GM23338 (cell line): ENCODE data around the gene ZNF891. TPM values are rescaled to one million over a fixed set of nuclear protein-coding genes. Genes with fewer than 3 reads are reported as not detected.

Experiments
- ATAC-seq: fragments of 200-7000 bp; cut with Tn5 transposase; 3 replicates; pipeline ENCODE4 v1.9.1; 2020
- DNase-seq: peaks from one replicate; pipeline ENCODE4 v3.0.0-alpha.2; 2015; ENCODE audit warnings: low spot score
- H2AFZ ChIP-seq: fragments of 200-600 bp; sonication (generic); 2 replicates; pipeline ENCODE4 v1.8.0; 2016; ENCODE audit warnings: antibody characterized with exemption, mild to moderate bottlenecking, moderate library complexity
- H3F3A ChIP-seq: fragments of 200-600 bp; sonication (generic); replicated peaks from 2 replicates; pipeline ENCODE4 v1.8.0; 2017; ENCODE audit warnings: antibody characterized with exemption, mixed run types, low read depth
- H3K27ac ChIP-seq: fragments of 200-600 bp; sonication (generic); 2 replicates; pipeline ENCODE4 v1.6.1; 2016; ENCODE audit warnings: low read depth
- H3K27me3 ChIP-seq: fragments of 200-600 bp; sonication (generic); 2 replicates; pipeline ENCODE4 v1.8.0; 2016; ENCODE audit warnings: mild to moderate bottlenecking, mixed run types, moderate library complexity; ENCODE audit not compliant: insufficient read depth
- H3K36me3 ChIP-seq: fragments of 200-600 bp; sonication (generic); 2 replicates; pipeline ENCODE4 v1.8.0; 2016; ENCODE audit warnings: mild to moderate bottlenecking; ENCODE audit not compliant: insufficient read depth
- H3K4me1 ChIP-seq: fragments of 200-600 bp; sonication (generic); 2 replicates; pipeline ENCODE4 v1.8.0; 2016; ENCODE audit warnings: mild to moderate bottlenecking, moderate library complexity; ENCODE audit not compliant: insufficient read depth
- H3K4me2 ChIP-seq: fragments of 200-600 bp; sonication (generic); 2 replicates; pipeline ENCODE4 v1.7.1; 2017; ENCODE audit warnings: mixed run types
- H3K4me3 ChIP-seq: fragments of 200-600 bp; sonication (generic); 2 replicates; pipeline ENCODE4 v1.6.1; 2016; ENCODE audit warnings: mixed run types
- H3K79me2 ChIP-seq: fragments of 200-600 bp; sonication (generic); replicated peaks from 2 replicates; pipeline ENCODE4 v1.8.0; 2017; ENCODE audit warnings: mild to moderate bottlenecking; ENCODE audit not compliant: insufficient read depth
- H3K9me2 ChIP-seq: fragments of 200-600 bp; sonication (generic); 2 replicates; pipeline ENCODE4 v1.8.0; 2017; ENCODE audit not compliant: insufficient read depth
- H4K20me1 ChIP-seq: fragments of 200-600 bp; sonication (generic); replicated peaks from 2 replicates; pipeline ENCODE4 v1.8.0; 2017; ENCODE audit warnings: mild to moderate bottlenecking; ENCODE audit not compliant: insufficient read depth
- H3K27ac Mint-ChIP-seq: 2 replicates; pipeline ENCODE4 v1.8.0; 2020; ENCODE audit warnings: inconsistent platforms, mild to moderate bottlenecking, moderate library complexity, mixed read lengths
- H3K27me3 Mint-ChIP-seq: 3 replicates; pipeline ENCODE4 v1.8.0; 2022; ENCODE audit warnings: low read depth, mild to moderate bottlenecking, moderate library complexity, mixed read lengths, inconsistent platforms; ENCODE audit not compliant: insufficient read depth, poor library complexity
- H3K36me3 Mint-ChIP-seq: 3 replicates; pipeline ENCODE4 v1.8.0; 2021; ENCODE audit warnings: low read depth, mild to moderate bottlenecking, inconsistent platforms, moderate library complexity, mixed read lengths
- H3K4me1 Mint-ChIP-seq: 3 replicates; pipeline ENCODE4 v1.8.0; 2020; ENCODE audit warnings: mild to moderate bottlenecking, inconsistent platforms, mixed read lengths
- H3K4me3 Mint-ChIP-seq: 3 replicates; pipeline ENCODE4 v1.8.0; 2021; ENCODE audit warnings: moderate library complexity, mild to moderate bottlenecking, inconsistent platforms, mixed read lengths
- H3K9me3 Mint-ChIP-seq: 3 replicates; pipeline ENCODE4 v1.8.0; 2020; ENCODE audit warnings: moderate library complexity, mild to moderate bottlenecking, inconsistent platforms, mixed read lengths
- CREB1 ChIP-seq: fragments of 250-450 bp; sonication (Bioruptor Pico); IDR thresholded peaks from 2 replicates; pipeline ENCODE4 v1.5.0; 2020; ENCODE audit warnings: low read depth, mild to moderate bottlenecking, moderate library complexity
- EZH2 ChIP-seq: fragments of 200-600 bp; sonication (generic); IDR thresholded peaks from one replicate; pipeline ENCODE4 v1.8.0; 2017; ENCODE audit warnings: antibody characterized with exemption, mild to moderate bottlenecking, low read depth; ENCODE audit not compliant: unreplicated experiment
- EZH2phosphoT487 ChIP-seq: fragments of 200-600 bp; sonication (generic); IDR thresholded peaks from one replicate; pipeline ENCODE4 v1.8.1; 2018; ENCODE audit warnings: antibody characterized with exemption; ENCODE audit not compliant: unreplicated experiment
- JUNB ChIP-seq: IDR thresholded peaks from one replicate; pipeline ENCODE4 v1.6.1; 2016; ENCODE audit warnings: antibody characterized with exemption; ENCODE audit not compliant: unreplicated experiment
- NANOG ChIP-seq: IDR thresholded peaks from 2 replicates; pipeline ENCODE4 v1.6.1; 2016; ENCODE audit warnings: antibody characterized with exemption, borderline replicate concordance
- POLR2AphosphoS5 ChIP-seq: IDR thresholded peaks from 2 replicates; pipeline ENCODE4 v1.6.1; 2016; ENCODE audit warnings: antibody characterized with exemption, low read depth
- STAT1 ChIP-seq: IDR thresholded peaks from one replicate; pipeline ENCODE4 v1.6.1; 2016; ENCODE audit warnings: antibody characterized with exemption; ENCODE audit not compliant: unreplicated experiment
- ZNF114 ChIP-seq: fragments of 250-450 bp; sonication (Bioruptor Pico); IDR thresholded peaks from 2 replicates; pipeline ENCODE4 v1.5.0; 2020; ENCODE audit warnings: mild to moderate bottlenecking, moderate library complexity
- ZNF331 ChIP-seq: fragments of 250-450 bp; sonication (Bioruptor Pico); IDR thresholded peaks from 2 replicates; pipeline ENCODE4 v1.5.0; 2020; ENCODE audit warnings: low read depth, mild to moderate bottlenecking, moderate library complexity
- polyA plus RNA-seq: library from polyadenylated mRNA; unstranded; fragments of >200 nt; fragmentation: Nextera tagmentation; extraction: Ambion mirVana; gene quantifications from 2 replicates; pipeline ENCODE4 v1.2.1, GENCODE V29; 2016
- total RNA-seq: library from RNA; depleted of rRNA; stranded (reverse); fragments of >200 nt; shearing (Covaris generic); gene quantifications from 2 replicates; pipeline ENCODE4 v1.2.3, GENCODE V29; 2014
- TF ChIP-seq, protein P1 (sequence below): IDR thresholded peaks from 2 replicates; pipeline ENCODE4 v1.6.1; 2016; ENCODE audit warnings: antibody characterized with exemption
- TF ChIP-seq, protein P2 (sequence below): IDR thresholded peaks from one replicate; pipeline ENCODE4 v1.6.1; 2018; ENCODE audit warnings: antibody characterized with exemption; ENCODE audit not compliant: unreplicated experiment
- TF ChIP-seq, protein P3 (sequence below): fragments of 250-450 bp; sonication (Bioruptor Pico); IDR thresholded peaks from 2 replicates; pipeline ENCODE4 v1.5.0; 2020; ENCODE audit warnings: mild to moderate bottlenecking, moderate library complexity

Gene ZNF891
- total and polyA plus RNA-seq, 2 experiments from 2014 or later, result 1.8 to 5.4 TPM

DNA sequence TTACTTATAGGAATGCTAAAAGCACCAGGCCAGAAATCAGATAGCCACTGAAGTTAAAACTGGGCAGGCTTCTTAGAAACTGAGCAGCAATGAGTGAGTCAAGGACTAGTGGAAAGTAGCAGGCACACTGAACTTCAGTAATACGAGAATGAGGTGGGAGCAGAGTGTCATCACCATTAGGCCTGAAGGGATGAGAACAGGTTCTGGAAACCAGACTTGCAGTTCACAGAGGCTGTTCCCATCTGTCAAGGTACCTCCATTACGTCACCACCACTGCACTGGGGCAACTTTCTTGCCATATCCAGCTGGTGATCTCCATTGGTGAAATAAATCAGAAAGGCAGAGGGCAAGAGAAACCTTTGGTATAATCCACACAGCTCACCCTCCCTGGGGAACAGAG lies 15.9 kb upstream of the ZNF891 start:
- Histone ChIP-seq H3K9me2 (peaks cover 4% of the 10 kb centered on the region; the same call in 1 of the 2 replicates), H4K20me1 (no peaks in the 10 kb centered on the region), H3K4me2 (no peak overlapping the region), H3K4me1 (no peaks in the 10 kb centered on the region), H3K27me3 (no peaks in the 10 kb centered on the region), H3F3A (no peaks in the 10 kb centered on the region), H3K27ac (no peak overlapping the region), H3K4me3 (no peak overlapping the region), H3K36me3 (peaks cover 51% of the 10 kb centered on the region), H3K79me2 (no peaks in the 10 kb centered on the region; the same call in 1 of the 2 replicates), H2AFZ (no peak overlapping the region)
- H3K27me3 Mint-ChIP-seq, result peaks cover 3% of the 10 kb centered on the region
- TF ChIP-seq POLR2AphosphoS5, result no peak
- no peak for TF ChIP-seq ZNF114
- peaks cover 98% of the 10 kb centered on the region for H3K36me3 Mint-ChIP-seq
- no peak for ATAC-seq
- H3K4me1 Mint-ChIP-seq, result no peaks in the 10 kb centered on the region
- H3K4me3 Mint-ChIP-seq, result no peak overlapping the region
- H3K9me3 Mint-ChIP-seq, result peaks cover 82% of the 10 kb centered on the region
- DNase-seq, result no peak
- H3K27ac Mint-ChIP-seq, result no peak overlapping the region

DNA sequence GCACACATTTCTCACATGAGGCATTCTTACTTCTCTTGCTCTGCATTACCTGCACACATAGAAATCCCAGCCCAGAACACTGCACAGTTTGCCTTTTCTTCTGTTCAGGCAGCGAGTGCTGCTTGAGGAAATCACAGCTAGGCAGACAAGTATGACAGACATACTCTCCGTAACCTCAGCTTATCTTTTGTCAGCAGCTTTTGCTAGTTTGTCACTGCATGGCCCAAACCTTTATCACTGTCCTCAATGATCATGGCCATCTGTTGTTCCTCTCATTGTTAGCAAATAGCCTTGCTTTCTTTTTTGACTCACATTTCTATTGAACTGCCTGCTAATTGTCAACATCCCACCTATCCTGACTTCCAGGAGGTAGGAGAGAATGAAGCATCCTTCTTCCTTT lies 5.7 kb upstream of the ZNF891 start:
- no peak overlapping the region for H3K27ac Mint-ChIP-seq
- H3K36me3 Mint-ChIP-seq, result peaks cover 97% of the 10 kb centered on the region
- no peaks in the 10 kb centered on the region for H3K27me3 ChIP-seq
- H4K20me1 ChIP-seq, result no peaks in the 10 kb centered on the region; the same call in 1 of the 2 replicates
- ATAC-seq (no peak), DNase-seq (no peak)
- H3K9me2 ChIP-seq, result 0 out of 2 replicates have a peak, but pooled peaks cover under 1% of the 10 kb centered on the region
- no peaks in the 10 kb centered on the region for H3F3A ChIP-seq
- H3K36me3 ChIP-seq, result peaks cover 46% of the 10 kb centered on the region
- H3K4me3 Mint-ChIP-seq, result no peak overlapping the region
- H3K27ac ChIP-seq, result no peak overlapping the region
- H2AFZ ChIP-seq, result no peak overlapping the region
- peaks cover 80% of the 10 kb centered on the region for H3K9me3 Mint-ChIP-seq
- no peak overlapping the region for H3K4me2 ChIP-seq
- no peak overlapping the region for H3K4me3 ChIP-seq
- peaks cover 53% of the 10 kb centered on the region for H3K79me2 ChIP-seq
- peaks cover 5% of the 10 kb centered on the region for H3K27me3 Mint-ChIP-seq
- no peaks in the 10 kb centered on the region for H3K4me1 ChIP-seq
- peaks cover 3% of the 10 kb centered on the region for H3K4me1 Mint-ChIP-seq
- TF ChIP-seq, protein P1, sequence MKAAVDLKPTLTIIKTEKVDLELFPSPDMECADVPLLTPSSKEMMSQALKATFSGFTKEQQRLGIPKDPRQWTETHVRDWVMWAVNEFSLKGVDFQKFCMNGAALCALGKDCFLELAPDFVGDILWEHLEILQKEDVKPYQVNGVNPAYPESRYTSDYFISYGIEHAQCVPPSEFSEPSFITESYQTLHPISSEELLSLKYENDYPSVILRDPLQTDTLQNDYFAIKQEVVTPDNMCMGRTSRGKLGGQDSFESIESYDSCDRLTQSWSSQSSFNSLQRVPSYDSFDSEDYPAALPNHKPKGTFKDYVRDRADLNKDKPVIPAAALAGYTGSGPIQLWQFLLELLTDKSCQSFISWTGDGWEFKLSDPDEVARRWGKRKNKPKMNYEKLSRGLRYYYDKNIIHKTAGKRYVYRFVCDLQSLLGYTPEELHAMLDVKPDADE, result no peak
- no peak for TF ChIP-seq EZH2
- TF ChIP-seq ZNF331 (CRISPR knock-in tag), result no peak
- TF ChIP-seq, protein P2, sequence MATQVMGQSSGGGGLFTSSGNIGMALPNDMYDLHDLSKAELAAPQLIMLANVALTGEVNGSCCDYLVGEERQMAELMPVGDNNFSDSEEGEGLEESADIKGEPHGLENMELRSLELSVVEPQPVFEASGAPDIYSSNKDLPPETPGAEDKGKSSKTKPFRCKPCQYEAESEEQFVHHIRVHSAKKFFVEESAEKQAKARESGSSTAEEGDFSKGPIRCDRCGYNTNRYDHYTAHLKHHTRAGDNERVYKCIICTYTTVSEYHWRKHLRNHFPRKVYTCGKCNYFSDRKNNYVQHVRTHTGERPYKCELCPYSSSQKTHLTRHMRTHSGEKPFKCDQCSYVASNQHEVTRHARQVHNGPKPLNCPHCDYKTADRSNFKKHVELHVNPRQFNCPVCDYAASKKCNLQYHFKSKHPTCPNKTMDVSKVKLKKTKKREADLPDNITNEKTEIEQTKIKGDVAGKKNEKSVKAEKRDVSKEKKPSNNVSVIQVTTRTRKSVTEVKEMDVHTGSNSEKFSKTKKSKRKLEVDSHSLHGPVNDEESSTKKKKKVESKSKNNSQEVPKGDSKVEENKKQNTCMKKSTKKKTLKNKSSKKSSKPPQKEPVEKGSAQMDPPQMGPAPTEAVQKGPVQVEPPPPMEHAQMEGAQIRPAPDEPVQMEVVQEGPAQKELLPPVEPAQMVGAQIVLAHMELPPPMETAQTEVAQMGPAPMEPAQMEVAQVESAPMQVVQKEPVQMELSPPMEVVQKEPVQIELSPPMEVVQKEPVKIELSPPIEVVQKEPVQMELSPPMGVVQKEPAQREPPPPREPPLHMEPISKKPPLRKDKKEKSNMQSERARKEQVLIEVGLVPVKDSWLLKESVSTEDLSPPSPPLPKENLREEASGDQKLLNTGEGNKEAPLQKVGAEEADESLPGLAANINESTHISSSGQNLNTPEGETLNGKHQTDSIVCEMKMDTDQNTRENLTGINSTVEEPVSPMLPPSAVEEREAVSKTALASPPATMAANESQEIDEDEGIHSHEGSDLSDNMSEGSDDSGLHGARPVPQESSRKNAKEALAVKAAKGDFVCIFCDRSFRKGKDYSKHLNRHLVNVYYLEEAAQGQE, result no peak
- TF ChIP-seq STAT1, result no peak
- TF ChIP-seq JUNB, result no peak
- no peak for TF ChIP-seq CREB1 (CRISPR knock-in tag)
- TF ChIP-seq ZNF114, result no peak
- TF ChIP-seq NANOG, result no peak
- TF ChIP-seq EZH2phosphoT487, result no peak
- TF ChIP-seq POLR2AphosphoS5, result no peak
- TF ChIP-seq, protein P3, sequence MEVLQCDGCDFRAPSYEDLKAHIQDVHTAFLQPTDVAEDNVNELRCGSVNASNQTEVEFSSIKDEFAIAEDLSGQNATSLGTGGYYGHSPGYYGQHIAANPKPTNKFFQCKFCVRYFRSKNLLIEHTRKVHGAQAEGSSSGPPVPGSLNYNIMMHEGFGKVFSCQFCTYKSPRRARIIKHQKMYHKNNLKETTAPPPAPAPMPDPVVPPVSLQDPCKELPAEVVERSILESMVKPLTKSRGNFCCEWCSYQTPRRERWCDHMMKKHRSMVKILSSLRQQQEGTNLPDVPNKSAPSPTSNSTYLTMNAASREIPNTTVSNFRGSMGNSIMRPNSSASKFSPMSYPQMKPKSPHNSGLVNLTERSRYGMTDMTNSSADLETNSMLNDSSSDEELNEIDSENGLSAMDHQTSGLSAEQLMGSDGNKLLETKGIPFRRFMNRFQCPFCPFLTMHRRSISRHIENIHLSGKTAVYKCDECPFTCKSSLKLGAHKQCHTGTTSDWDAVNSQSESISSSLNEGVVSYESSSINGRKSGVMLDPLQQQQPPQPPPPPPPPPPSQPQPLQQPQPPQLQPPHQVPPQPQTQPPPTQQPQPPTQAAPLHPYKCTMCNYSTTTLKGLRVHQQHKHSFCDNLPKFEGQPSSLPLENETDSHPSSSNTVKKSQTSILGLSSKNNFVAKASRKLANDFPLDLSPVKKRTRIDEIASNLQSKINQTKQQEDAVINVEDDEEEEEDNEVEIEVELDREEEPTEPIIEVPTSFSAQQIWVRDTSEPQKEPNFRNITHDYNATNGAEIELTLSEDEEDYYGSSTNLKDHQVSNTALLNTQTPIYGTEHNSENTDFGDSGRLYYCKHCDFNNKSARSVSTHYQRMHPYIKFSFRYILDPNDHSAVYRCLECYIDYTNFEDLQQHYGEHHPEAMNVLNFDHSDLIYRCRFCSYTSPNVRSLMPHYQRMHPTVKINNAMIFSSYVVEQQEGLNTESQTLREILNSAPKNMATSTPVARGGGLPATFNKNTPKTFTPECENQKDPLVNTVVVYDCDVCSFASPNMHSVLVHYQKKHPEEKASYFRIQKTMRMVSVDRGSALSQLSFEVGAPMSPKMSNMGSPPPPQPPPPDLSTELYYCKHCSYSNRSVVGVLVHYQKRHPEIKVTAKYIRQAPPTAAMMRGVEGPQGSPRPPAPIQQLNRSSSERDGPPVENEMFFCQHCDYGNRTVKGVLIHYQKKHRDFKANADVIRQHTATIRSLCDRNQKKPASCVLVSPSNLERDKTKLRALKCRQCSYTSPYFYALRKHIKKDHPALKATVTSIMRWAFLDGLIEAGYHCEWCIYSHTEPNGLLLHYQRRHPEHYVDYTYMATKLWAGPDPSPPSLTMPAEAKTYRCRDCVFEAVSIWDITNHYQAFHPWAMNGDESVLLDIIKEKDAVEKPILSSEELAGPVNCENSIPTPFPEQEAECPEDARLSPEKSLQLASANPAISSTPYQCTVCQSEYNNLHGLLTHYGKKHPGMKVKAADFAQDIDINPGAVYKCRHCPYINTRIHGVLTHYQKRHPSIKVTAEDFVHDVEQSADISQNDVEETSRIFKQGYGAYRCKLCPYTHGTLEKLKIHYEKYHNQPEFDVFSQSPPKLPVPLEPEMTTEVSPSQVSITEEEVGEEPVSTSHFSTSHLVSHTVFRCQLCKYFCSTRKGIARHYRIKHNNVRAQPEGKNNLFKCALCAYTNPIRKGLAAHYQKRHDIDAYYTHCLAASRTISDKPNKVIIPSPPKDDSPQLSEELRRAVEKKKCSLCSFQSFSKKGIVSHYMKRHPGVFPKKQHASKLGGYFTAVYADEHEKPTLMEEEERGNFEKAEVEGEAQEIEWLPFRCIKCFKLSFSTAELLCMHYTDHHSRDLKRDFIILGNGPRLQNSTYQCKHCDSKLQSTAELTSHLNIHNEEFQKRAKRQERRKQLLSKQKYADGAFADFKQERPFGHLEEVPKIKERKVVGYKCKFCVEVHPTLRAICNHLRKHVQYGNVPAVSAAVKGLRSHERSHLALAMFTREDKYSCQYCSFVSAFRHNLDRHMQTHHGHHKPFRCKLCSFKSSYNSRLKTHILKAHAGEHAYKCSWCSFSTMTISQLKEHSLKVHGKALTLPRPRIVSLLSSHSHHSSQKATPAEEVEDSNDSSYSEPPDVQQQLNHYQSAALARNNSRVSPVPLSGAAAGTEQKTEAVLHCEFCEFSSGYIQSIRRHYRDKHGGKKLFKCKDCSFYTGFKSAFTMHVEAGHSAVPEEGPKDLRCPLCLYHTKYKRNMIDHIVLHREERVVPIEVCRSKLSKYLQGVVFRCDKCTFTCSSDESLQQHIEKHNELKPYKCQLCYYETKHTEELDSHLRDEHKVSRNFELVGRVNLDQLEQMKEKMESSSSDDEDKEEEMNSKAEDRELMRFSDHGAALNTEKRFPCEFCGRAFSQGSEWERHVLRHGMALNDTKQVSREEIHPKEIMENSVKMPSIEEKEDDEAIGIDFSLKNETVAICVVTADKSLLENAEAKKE (CRISPR knock-in tag), result no peak
